Gastroesophageal sphincter (tissue), 4 donors: ENCODE results near the gene TENT4B. TPM values are rescaled to one million over a fixed set of nuclear protein-coding genes. Genes with fewer than 3 reads are reported as not detected.
"Not testable (repeated sequence)": the region's sequence is repeated elsewhere in the genome, so short reads cannot be mapped to it uniquely, and the experiment has no call there.

ENCODE experiments used
- ATAC-seq: fragments of 150-250 bp; one replicate; pipeline ENCODE4 v1.9.1; 2016; ENCODE audit warnings: mild to moderate bottlenecking, moderate library complexity
- H3K27ac ChIP-seq, 4 donors: fragments of 200-600 bp; sonication (generic) in 3 of 4; 1 replicate in 3 of 4; 2 replicates in 1 of 4; pipeline ENCODE4 v1.5.1; 2016 to 2019
- H3K27me3 ChIP-seq: fragments of 200-600 bp; sonication (generic); one replicate; pipeline ENCODE4 v1.5.1; 2019
- H3K36me3 ChIP-seq, 2 donors: fragments of 200-600 bp; sonication (generic); one replicate each; pipeline ENCODE4 v1.5.1; 2019; ENCODE audit warnings: control low read depth in 1 of 2
- H3K4me1 ChIP-seq, 3 donors: fragments of 200-600 bp; sonication (generic); 1 replicate in 2 of 3; 2 replicates in 1 of 3; pipeline ENCODE4 v1.5.1; 2016 to 2019; ENCODE audit warnings: control low read depth in 2 of 3
- H3K4me3 ChIP-seq, 2 donors: fragments of 200-600 bp; sonication (generic); one replicate each; pipeline ENCODE4 v1.5.1; 2019; ENCODE audit warnings: mild to moderate bottlenecking in 1 of 2, moderate library complexity in 1 of 2
- H3K9me3 ChIP-seq, 3 donors: fragments of 200-600 bp; sonication (generic); one replicate each; pipeline ENCODE4 v1.5.1; 2017 to 2019; ENCODE audit warnings: control low read depth in 2 of 3
- EP300 ChIP-seq: sonication (generic); formaldehyde crosslinking; IDR thresholded peaks from one replicate; pipeline ENCODE4 v1.6.1; 2017; ENCODE audit warnings: antibody characterized with exemption, mild to moderate bottlenecking
- POLR2A ChIP-seq, 2 donors: fragments of 450-650 bp; IDR thresholded peaks; one replicate each; pipeline ENCODE4 v1.6.1; 2017; ENCODE audit warnings: antibody characterized with exemption in 2 of 2, mild to moderate bottlenecking in 2 of 2, moderate library complexity in 1 of 2
- POLR2AphosphoS5 ChIP-seq: sonication (generic); formaldehyde crosslinking; IDR thresholded peaks from one replicate; pipeline ENCODE4 v1.6.1; 2017; ENCODE audit warnings: antibody characterized with exemption
- WGBS, 2 donors: methylation state at CpG; one replicate each; pipeline ENCODE4 v1.1.5; 2018; ENCODE audit warnings: low coverage in 1 of 2; 5-methylcytosine and 5-hydroxymethylcytosine counted together
- total RNA-seq, 4 donors: library from RNA; depleted of rRNA; stranded (reverse); fragments of >200 nt; gene quantifications; one replicate each; pipeline ENCODE4 v1.1.0, GENCODE V29; 2016
- TF ChIP-seq, protein P1 (sequence below), 4 experiments: fragments of 200-600 bp in 2 of 4; fragments of 450-650 bp in 2 of 4; sonication (generic) in 1 of 4; IDR thresholded peaks; one replicate each; pipeline ENCODE4 v1.5.1; 2017 to 2019; ENCODE audit warnings: antibody characterized with exemption in 4 of 4, mild to moderate bottlenecking in 2 of 4, moderate library complexity in 2 of 4

Gene TENT4B
- total RNA-seq, 4 donors from 2014 or later, result 13.9 to 25.7 (median 20.9) TPM

DNA sequence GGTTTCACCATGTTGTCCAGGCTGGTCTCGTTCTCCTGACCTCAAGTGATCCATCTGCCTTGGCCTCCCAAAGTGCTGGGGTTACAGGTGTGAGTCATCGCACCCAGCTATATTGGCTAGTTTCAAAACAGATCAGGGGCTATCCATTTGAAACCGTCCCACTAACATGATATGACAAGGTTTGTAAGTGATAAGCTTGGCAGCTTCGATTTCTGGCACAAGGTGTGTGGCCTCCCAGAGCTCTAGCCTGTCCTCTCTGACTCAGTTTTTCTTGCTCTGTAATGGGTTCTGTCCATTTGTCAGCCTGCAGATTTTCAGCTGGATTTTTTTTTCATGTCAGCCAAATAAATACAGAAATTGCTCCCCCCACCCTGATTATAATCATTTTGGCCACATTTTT is 31.8 kb upstream of the TENT4B start:
- H3K9me3 ChIP-seq, result no peaks in the 10 kb centered on the region
- no peaks in the 10 kb centered on the region for H3K36me3 ChIP-seq
- H3K4me1 ChIP-seq, result no peaks in the 10 kb centered on the region
- TF ChIP-seq, protein P1, sequence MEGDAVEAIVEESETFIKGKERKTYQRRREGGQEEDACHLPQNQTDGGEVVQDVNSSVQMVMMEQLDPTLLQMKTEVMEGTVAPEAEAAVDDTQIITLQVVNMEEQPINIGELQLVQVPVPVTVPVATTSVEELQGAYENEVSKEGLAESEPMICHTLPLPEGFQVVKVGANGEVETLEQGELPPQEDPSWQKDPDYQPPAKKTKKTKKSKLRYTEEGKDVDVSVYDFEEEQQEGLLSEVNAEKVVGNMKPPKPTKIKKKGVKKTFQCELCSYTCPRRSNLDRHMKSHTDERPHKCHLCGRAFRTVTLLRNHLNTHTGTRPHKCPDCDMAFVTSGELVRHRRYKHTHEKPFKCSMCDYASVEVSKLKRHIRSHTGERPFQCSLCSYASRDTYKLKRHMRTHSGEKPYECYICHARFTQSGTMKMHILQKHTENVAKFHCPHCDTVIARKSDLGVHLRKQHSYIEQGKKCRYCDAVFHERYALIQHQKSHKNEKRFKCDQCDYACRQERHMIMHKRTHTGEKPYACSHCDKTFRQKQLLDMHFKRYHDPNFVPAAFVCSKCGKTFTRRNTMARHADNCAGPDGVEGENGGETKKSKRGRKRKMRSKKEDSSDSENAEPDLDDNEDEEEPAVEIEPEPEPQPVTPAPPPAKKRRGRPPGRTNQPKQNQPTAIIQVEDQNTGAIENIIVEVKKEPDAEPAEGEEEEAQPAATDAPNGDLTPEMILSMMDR (IDR thresholded peaks at IDR 0.05), result no peak
- TF ChIP-seq POLR2AphosphoS5, result no peak
- no peak overlapping the region for H3K27ac ChIP-seq
- no peak for ATAC-seq
- 48 to 77% methylated on average over 2 to 4 of the region's 4 CpGs for WGBS, 2 donors
- H3K4me3 ChIP-seq, result no peak overlapping the region
- no peaks in the 10 kb centered on the region for H3K27me3 ChIP-seq

DNA sequence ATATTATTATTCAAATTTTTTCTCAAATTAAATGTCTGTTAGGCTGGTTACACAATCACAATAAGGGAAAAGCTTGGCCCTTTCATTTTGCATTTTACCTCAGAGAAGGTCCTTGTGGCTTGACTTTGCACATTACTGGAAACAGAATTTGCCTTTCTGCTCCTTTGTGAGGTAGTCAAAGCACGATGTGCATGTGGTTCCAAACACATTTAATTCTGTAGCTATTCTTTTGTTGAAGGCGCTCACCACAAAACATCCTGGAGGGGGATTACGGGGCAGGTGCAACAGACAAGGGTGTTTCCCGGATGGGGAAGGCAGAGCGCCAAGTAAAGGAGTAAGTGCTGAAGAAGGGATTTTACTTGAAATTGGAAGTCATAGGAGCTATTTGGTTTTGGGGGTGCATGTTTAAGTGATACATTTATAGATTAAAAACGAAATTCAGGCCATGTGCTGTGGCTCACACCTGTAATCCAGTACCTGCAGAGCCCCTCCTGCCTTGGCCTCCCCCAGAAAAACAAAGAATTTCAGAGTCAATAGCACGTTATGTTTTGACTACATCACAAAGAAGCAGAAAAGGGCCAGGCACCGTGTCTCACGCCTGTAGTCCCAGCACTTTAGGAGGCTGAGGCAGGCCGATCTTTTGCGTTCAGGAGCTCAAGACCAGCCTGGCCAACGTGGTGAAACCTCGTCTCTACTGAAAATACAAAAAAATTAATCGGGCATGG is 31.2 kb upstream of the TENT4B start:
- H3K9me3 ChIP-seq, result no peaks in the 10 kb centered on the region
- WGBS, 2 donors, result 56 to 73% methylated on average over 7 to 14 of the region's 14 CpGs
- TF ChIP-seq POLR2A (IDR thresholded peaks at IDR 0.05) (no peak), POLR2AphosphoS5 (no peak), EP300 (no peak)
- TF ChIP-seq, protein P1 (IDR thresholded peaks at IDR 0.05), result no peak
- H3K27ac ChIP-seq, result no peak overlapping the region
- H3K4me3 ChIP-seq, result no peak overlapping the region
- no peaks in the 10 kb centered on the region for H3K4me1 ChIP-seq
- no peak for ATAC-seq
- H3K27me3 ChIP-seq, result no peaks in the 10 kb centered on the region
- H3K36me3 ChIP-seq, result no peaks in the 10 kb centered on the region

DNA sequence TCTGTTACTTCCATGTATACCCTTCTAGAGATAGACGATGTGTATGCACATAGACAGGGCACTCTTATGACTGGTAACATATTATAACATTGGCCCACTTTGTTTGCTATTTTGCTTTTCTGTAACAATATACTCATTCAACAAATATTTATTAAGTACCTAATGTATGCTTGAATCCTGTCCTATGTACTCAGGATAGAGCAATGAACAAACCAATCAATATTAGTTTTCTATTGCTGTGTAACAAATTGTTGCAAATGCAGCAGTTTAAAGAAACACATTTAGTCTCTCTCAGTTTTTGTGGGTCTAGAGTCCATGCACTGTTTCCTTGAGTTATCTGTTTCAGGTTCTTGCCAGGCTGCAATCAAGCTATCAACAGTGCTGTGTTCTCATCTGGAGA is 29.7 kb upstream of the TENT4B start:
- WGBS, 2 donors, result 60 to 93% methylated on average over 1 of the region's 1 CpG

DNA sequence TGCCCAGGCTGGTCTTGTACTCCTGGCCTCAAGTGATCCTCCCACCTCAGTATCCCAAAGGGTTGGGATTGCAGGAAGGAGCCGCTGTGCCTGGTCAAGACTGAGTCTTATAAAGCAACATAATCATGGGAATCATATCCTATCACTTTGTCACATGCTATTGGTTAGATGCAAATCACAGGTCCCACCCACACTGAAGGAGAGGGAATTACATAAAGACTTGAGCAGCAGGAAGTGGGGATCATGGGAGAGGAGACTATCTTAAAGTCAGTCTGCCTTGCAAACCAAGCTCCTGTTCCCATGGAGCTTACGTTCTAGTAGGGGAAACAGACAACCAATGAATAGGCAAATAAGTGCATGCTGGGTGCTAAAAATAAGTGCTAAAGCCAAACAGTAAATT is 28.3 kb upstream of the TENT4B start:
- H3K27me3 ChIP-seq, result no peaks in the 10 kb centered on the region
- H3K4me1 ChIP-seq, result no peaks in the 10 kb centered on the region
- H3K9me3 ChIP-seq, result no peaks in the 10 kb centered on the region
- no peaks in the 10 kb centered on the region for H3K36me3 ChIP-seq
- no peak overlapping the region for H3K27ac ChIP-seq
- no peak for ATAC-seq
- TF ChIP-seq POLR2AphosphoS5, result no peak
- TF ChIP-seq, protein P1 (IDR thresholded peaks at IDR 0.05), result no peak
- TF ChIP-seq POLR2A (IDR thresholded peaks at IDR 0.05), result no peak
- no peak for TF ChIP-seq EP300
- 100% methylated on average over 1 to 2 of the region's 2 CpGs for WGBS, 2 donors
- no peak overlapping the region for H3K4me3 ChIP-seq

More for the DNA sequence above, 29.7 kb upstream of the TENT4B start:
- no peaks in the 10 kb centered on the region for H3K9me3 ChIP-seq
- TF ChIP-seq POLR2AphosphoS5 (no peak), POLR2A (IDR thresholded peaks at IDR 0.05) (no peak), EP300 (no peak)
- TF ChIP-seq, protein P1 (IDR thresholded peaks at IDR 0.05), result no peak
- H3K27me3 ChIP-seq, result no peaks in the 10 kb centered on the region
- no peak for ATAC-seq
- H3K27ac ChIP-seq, result no peak overlapping the region
- H3K4me1 ChIP-seq, result no peaks in the 10 kb centered on the region
- H3K4me3 ChIP-seq, result no peak overlapping the region
- H3K36me3 ChIP-seq, result no peaks in the 10 kb centered on the region

DNA sequence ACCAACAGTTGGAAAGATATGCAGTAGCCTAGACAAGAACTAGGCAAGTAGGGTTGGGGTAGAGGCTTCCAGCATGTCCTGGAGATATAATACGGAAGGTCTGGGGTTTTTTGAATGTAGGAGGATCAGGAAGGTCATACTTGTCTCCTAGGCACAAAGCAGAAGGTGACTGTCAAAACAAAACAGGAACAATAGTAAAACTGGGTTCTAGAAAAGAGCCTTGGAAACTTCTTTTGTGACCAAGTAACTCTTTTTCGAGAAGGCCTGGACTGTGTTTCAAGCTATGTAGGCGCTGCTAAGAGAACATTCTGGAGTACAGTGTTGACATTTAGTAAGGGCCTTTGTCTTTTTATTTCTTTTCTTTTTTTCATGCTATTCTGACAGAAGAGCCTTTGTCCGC is 26.9 kb upstream of the TENT4B start:
- Histone ChIP-seq H3K27ac (no peak overlapping the region), H3K36me3 (no peaks in the 10 kb centered on the region), H3K4me1 (no peaks in the 10 kb centered on the region), H3K9me3 (no peaks in the 10 kb centered on the region), H3K4me3 (no peak overlapping the region), H3K27me3 (no peaks in the 10 kb centered on the region)
- no peak for ATAC-seq
- no peak for TF ChIP-seq POLR2AphosphoS5
- no peak for TF ChIP-seq POLR2A (IDR thresholded peaks at IDR 0.05)
- TF ChIP-seq, protein P1 (IDR thresholded peaks at IDR 0.05), result no peak
- TF ChIP-seq EP300, result no peak
- 85 to 91% methylated on average over 3 of the region's 4 CpGs for WGBS, 2 donors

DNA sequence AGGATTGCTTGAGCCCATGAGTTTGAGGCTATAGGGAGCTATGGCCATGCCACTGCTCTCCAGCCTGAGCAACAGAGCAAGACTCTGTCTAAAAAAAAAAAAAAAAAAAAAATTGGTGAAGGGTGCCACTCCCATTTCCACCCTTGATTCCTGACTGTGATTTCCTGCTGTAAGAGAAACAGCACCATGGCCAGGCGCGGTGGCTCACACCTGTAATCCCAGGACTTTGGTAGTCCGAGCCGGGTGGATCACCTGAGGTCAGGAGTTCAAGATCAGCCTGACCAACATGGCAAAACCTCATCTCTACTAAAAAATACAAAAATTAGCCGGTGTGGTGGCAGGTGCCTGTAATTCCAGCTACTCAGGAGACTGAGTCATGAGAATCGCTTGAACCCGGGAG is 20.5 kb upstream of the TENT4B start:
- not testable (repeated sequence) for H3K36me3 ChIP-seq, H3K9me3 ChIP-seq, H3K4me3 ChIP-seq, H3K27ac ChIP-seq, ATAC-seq, H3K4me1 ChIP-seq, H3K27me3 ChIP-seq
- 80 to 83% methylated on average over 5 of the region's 7 CpGs for WGBS, 2 donors
